Occipital lobe (tissue), 2 donors: Measurements from ENCODE around the gene PPP1R7. TPM values are rescaled to one million over a fixed set of nuclear protein-coding genes. Genes with fewer than 3 reads are reported as not detected.
"Not testable (repeated sequence)": the region's sequence is repeated elsewhere in the genome, so short reads cannot be mapped to it uniquely, and the experiment has no call there.

ENCODE experiments used
- DNase-seq: peaks from one replicate; lab custom pipeline; 2025; lab: John Stamatoyannopoulos, UW
- total RNA-seq: library from RNA; depleted of rRNA; stranded (reverse); fragments of >200 nt; gene quantifications from one replicate; pipeline ENCODE4 v1.2.3, GENCODE V29; 2014

The PPP1R7 gene
- total RNA-seq, 1 donor from 2014 or later = 38.5 TPM

DNA sequence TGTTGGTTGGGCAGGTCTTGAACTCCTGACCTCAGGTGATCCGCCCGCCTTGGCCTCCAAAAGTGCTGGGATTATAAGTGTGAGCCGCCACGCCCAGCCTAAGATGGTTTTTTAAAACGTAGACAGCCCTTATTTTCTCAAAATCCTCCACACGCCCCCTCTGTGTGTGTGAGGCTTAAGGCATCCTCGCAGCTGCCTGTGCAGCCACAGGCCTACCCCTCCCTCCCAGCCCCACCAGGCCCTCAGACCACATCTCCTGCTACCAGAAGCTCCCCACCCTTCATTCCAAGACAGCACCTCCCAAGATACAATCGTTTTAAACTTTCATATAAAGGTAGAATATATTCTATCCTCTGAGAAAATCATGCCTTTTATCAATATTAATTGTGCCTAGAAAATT, 43.0 kb downstream of the PPP1R7 start:
- no peak for DNase-seq

DNA sequence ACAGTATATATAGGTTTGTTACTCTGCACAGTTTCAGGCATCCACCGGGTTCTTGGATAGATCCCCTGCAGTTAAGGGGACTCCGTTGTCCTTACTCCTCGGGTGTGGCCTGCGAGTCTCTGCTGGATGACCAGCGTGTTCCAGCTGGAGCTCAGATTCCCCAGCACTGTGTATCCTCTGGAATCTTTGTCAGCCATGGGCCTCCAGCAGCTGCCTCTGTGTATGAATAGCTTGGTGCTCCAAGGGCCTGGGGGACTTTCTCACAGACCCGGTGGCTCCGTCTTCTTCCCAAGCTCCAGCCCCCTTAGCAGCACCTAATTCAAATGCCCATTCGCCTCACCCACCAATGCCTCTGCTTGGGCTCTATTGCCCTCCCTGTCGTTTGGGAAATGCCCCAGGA, 44.5 kb downstream of the PPP1R7 start:
- DNase-seq = no peak

DNA sequence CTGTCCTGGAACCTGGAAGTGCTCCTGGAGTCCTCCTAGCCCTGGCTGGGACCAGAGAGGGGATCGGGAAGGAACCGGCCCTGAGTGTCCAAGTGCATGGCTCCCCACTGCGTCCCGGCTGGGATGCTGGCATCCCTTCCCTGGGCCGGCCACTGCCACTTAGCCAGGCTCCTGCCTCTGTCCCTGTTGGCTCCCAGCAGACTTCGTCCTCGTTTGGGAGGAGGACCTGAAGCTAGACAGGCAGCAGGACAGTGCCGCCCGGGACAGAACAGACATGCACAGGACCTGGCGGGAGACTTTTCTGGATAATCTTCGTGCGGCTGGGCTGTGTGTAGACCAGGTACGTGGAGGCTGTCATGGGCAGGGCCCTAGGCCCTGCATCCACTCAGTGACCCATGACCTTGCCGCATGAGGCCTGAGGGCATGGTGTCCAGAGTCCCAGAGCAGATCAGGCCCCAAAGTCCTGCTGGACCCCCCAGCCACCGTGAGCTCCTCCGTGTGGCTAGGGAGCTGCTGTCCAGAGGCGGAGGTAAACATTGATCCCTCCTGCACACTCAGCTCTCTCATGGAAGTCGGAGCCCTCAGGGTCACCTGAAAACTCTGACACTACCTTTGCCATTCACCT, 45.4 kb downstream of the PPP1R7 start:
- no peak for DNase-seq

DNA sequence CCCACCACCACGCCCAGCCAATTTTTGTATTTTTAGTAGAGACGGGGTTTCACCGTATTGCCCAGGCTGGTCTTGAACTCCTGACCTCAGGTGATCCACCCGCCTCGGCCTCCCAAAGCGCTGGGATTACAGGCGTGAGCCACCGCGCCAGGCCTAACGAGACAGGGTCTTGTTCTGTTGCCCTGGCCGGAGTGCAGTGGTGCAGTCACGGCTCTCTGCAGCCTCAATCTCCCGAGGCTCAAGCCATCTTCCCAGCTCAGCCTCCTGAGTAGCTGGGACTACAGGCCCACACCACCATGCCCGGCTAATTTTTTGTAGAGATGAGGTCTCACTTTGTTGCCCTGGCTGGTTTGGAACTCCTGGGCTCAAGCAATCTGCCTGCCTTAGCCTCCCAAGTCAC, 47.0 kb downstream of the PPP1R7 start:
- not testable (repeated sequence) for DNase-seq

DNA sequence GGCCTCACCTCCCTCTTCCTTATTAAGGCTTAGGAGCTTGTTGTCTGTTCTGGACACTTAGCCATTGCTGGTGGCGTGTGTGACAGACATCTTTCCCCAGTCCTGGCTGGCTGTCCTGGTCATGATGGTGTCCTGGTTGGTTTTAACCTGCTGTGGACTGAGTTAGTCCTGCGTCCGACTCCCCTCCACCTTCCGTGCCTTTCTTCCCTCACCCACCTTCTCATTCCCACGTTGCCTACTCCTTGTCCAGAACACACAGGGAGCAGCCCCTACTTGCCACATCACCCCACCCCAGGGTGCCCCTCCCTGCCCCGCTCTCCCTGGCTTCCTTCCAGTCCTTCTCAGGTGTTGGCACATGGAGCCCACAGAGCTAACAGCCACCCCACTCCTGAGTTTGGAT, 47.7 kb downstream of the PPP1R7 start:
- no peak for DNase-seq

DNA sequence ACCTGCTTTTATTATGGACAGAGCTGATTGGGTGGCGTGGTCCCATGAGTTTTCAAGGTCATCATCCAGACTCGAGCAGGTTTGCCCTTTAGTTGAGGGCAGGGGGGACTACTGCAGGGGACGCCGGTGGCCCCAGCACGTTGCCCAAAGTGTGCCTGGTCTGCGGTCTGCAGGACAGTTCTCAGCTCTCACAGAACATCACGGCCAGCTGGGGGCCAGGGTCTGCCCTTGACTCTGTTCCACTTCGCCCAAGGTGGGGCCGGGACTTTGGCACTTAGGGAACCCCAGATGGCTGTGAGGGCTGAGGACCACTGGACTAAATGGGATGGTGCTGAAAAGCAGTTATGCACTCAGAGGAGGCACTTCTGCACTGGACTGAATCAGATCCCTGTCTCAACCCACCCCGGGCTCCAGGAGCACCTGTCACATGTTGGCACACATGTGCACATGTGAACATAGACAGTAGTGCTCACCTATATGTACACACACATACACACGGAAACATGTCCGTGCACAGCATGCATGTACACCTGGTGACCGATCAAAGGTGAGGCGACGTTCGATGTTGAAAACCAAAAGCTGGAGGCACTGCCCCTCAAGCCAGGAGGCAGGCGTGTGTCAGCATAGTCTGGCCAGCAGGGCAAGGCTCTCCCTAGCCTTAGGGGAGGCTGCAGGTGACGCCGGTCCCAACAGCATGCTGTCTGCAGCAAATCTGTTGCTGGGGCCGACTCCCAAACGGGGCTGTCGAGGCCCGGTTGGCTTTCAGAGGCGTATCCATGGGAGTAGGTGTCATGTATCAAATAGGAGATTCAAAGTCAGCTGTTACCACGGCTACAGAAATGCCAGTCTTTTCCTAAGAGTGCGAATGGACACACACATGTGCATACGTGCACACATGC, 48.4 kb downstream of the PPP1R7 start:
- no peak for DNase-seq

DNA sequence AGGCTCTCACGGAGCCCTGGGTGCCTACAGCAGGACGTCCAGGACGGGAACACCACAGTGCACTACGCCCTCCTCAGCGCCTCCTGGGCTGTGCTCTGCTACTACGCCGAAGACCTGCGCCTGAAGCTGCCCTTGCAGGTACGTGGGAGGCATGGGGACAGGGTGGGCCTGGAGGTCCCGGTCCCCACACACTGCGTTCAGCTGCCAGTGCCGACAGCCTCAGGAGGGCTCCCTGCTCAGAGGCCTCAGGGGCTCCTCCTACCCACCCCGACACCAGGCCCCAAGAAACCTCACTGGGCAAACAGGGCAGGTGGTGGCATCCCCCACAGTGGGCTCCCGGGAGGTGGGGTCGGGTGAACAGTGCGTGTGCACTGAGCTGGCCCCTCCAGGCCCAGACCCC, 49.0 kb downstream of the PPP1R7 start:
- no peak for DNase-seq

DNA sequence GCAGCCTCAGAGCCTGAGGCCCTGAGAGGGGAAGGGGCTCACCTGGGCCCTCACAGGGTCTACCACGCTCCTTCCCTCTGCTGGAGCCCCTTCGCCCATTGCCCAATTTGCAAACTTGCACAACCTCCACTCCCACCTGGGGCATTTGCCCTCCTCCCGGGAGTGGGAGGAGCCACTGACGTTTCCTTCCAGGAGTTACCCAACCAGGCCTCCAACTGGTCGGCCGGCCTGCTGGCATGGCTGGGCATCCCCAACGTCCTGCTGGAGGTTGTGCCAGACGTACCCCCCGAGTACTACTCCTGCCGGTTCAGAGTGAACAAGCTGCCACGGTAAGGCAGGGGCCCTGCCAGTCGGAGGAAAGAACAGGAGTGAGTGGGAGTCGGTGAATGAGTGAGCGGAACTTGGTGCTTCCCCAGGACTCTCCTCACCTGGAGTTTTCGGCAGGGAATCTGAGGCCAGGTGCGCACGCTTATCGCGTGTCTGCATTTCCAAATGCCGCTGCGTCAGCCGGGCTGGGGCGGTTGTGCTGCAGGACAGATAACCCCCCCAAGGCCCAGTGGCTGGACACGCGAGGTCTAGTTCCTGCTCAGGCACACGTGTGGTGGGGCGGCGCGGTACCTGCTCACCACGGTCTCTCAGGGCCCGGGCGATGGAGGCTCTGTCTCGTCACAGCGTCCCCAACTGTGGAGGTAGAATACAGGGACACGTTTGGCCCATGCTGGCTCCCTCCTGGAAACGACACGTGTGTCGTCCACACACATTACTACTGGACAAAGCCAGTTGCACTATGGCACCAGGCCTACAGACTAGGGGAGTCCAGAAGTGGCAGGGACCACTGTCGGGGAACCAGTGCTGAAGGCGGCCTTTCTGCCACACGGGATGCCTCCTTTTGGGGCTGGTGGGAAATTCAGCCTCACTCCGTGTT, 49.9 kb downstream of the PPP1R7 start:
- DNase-seq = no peak

DNA sequence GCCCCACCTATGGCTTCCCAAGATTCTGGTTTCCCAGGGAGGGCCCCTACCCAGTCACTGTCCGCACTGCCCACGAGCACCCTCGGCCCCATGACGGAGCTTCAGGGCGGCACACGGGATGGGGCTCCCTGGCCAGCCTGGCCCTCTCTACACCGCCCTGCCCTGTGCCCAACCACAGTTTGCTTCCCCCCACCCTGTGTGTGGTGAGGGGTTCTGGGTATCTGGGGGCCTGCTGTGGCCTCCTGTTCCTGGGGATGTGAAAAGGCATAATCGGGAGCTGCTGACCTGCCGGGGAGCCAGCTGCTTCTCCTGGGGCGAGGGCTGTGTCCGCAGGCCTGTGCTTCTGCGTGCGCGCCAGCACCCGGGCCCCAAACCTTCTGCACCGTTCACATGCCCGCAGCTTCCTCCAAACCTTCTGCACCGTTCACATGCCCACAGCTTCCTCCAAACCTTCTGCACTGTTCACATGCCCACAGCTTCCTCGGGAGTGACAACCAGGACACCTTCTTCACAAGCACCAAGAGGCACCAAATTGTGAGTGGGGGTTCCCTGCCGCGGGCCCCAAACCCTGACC, 50.6 kb downstream of the PPP1R7 start:
- DNase-seq = no peak

DNA sequence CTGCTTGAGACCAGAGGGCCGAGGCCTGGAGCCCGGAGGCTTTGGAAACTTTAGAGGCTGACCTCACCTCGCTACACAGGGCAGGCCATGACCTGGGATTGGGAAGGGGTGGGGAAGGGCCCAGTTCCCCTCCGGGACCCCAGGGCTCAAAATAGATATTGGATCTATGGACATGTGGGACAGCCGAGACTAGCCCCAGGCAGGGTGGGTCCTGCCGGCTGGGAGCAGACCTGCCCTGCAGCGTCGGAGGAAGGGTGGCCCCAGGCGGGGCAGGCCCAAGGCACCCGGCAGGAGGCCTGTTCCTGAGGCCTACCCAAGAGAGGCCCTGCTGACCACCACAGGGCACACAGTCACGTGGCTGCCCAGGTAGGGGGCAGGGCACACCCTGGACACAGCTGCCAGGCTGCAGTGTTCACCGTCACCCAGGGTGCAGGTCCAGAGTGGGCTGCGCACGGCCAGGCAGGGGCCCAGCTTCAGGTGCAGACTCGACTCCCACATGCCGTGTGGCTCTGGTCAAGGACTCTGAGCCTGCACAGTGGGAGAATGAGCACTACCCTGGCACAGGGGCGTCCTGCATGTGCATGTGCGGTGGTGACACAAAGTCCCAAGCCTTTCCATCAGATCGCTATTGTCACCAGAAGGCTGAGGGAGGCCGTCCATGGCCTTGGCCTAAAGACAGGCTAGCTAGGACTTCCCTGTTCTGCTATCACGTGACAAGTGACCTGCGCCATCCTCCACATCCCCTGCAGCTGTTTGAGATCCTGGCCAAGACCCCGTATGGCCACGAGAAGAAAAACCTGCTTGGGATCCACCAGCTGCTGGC, 51.4 kb downstream of the PPP1R7 start:
- no peak for DNase-seq

DNA sequence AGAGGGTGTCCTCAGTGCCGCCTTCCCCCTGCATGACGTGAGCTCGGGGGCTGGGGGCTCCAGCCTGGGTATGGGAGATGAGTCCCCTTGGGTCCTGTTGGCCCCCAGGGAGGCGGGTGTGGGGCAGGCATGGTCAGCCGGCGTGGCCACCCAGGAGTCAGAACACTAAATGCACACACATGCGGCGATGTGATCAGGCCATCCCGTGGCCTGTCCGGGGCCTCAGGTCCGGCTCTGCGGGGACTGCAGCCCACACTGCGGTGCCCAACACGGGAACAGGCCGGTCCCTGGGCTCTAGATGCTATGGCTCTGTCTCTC, 52.0 kb downstream of the PPP1R7 start:
- DNase-seq = no peak

DNA sequence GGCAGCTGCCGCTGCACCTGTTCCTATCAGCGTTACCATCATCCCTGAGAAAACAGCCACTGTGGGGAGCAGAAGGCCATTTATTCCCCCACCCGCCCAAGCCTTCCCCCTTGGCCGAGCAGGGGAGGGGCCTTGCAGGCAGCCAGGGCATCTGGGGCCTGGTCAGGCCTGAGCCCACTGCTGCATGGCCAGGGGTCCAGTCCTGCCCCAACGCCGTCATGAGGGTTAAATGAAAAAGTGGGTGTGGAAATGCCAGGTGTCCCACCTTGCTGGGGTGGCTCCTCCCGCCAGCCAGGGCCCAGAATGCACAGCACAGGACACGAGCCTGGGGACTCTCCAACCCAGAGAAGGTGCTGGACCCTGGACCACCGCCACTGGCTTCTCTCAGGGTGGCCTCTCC, 52.4 kb downstream of the PPP1R7 start:
- DNase-seq = no peak

DNA sequence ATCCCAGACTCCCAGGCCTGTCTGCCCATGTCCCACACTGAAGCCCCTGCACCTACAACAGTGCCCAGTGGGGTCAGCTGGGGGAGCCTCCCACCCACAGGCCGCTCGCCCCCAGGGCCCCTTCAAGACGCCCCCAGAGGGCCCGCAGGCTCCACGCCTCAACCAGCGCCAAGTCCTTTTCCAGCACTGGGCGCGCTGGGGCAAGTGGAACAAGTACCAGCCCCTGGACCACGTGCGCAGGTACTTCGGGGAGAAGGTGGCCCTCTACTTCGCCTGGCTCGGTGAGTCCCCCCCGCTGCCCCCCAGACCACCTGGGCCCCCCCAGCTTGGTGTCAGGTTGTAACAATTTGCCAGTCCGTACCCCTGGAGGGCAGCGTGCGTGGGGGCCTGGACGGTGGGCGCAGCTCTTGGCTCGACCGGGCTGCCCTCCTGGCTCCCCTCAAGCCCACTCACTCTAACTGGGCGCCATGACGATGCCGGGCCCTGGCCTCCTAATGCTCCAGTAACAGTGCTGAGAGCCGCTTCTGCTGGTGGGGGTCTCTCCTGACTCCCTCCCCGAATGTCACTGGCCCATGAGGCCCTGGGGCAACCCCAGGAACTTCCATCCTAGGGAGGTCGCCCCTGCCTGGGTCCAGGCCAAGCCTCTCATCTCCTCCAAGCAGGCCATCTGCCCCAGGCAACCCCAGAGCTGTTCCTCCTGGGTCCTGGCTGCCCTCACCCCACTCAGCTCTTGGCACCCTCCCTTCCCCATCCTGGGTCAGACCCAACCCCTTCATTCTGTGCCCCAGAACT, 53.1 kb downstream of the PPP1R7 start:
- no peak for DNase-seq

DNA sequence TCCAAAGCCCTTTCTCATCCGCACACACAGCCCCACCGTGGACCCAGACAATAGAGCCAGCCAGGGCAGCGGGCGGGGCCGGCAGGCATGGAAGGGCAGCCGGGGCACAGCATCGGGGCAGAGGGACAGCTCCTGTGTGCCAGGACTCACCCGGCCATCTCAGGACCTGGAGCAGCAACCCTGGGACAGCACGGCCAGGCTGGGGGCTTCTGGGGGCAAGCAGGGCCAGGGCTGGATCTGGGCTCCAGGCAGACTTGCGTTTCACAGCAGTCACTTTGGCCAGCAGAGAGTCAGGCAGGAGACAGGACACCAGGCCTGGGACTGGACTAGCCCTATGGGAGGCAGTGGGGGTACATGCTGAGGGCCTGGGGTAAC, 53.7 kb downstream of the PPP1R7 start:
- no peak for DNase-seq

DNA sequence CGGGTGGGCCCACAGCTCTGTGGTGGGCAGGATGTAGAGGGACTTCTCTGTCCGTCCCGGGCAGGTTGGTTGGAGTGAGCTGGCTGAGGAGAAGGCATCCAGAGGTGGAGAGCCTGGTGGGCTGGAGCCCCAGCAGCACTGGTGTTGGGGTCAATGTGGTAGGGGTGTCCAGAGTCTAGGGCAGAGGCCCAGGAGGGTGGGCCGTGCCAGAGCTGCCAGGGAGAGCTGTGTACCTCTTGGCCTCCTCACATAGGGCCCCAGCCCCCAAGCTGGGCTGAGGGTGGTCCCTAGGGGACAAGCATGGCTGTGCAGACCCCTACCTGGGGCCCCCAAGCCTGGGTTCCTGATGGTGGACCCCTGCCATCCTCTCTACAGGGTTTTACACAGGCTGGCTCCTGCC, 54.2 kb downstream of the PPP1R7 start:
- DNase-seq = no peak

DNA sequence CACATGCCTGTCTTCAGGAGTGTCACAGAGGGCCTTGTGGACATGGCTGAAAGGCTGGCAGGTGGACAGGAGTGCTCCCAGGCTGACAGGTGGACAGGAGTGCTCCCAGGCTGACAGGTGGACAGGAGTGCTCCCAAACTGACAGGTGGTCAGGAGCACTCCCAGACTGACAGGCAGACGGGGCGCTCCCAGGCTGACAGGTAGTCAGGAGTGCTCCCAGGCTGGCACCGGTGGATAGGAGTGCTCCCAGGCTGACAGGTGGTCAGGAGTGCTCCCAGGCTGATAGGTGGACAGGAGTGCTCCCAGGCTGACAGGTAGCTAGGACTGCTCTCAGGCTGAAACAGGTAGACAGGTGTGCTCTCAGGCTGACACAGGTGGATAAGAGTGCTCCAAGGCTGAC, 54.8 kb downstream of the PPP1R7 start:
- DNase-seq = no peak

DNA sequence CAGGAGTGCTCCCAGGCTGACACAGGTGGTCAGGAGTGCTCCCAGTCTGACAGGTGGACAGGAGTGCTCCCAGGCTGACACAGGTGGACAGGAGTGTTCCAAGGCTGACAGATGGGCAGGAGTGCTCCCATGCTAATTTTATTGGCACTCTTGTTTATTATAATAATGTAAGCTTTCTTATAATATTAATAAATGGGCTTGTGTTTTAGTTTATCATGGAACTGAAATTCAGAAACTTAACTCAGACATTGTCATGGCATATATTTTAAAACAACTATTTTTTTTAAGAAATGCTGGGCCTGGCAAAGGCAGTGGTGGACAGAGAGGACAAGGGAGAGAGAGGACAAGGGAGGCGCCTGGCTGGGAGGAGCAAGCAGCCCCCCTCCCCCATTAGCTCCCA, 56.9 kb downstream of the PPP1R7 start:
- no peak for DNase-seq

DNA sequence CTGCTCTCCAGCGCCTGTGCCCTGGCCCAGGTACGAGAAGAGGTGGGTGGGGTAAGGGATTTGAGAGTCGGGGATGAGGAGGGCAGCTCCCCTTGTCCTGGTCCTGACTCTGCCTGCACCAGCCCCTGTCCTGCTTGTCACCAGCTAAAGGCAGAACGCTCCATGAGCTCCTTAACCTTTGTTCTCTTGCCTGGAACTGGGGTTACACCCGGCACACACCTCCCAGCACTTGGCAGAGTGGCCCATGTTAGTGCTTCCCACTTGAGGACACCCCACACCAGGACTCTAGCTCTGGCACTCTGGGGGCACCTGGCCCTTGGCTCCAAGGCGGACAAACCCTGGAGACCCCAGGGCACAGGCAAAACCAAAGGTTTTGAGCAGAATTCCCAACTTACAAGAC, 57.4 kb downstream of the PPP1R7 start:
- DNase-seq = no peak

DNA sequence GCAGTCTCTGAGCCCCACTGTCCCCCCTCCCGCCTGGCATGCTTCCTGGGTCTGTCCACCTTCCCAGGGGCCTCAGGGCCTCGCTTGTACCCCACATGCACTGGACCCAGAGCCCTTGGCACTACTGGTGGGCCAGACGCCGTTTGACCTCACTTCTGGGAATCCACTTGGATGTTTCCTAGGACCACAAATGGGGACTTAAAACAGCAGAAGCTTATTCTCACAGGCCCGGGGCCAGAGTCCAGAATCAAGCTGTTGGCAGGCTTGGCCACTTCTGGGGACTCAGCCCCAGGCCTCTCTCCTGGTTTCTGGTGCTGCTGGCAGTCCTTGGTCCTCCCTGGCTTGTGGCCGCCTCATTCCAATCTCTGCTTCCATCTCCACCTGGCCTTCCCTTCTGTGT, 57.8 kb downstream of the PPP1R7 start:
- DNase-seq = no peak

DNA sequence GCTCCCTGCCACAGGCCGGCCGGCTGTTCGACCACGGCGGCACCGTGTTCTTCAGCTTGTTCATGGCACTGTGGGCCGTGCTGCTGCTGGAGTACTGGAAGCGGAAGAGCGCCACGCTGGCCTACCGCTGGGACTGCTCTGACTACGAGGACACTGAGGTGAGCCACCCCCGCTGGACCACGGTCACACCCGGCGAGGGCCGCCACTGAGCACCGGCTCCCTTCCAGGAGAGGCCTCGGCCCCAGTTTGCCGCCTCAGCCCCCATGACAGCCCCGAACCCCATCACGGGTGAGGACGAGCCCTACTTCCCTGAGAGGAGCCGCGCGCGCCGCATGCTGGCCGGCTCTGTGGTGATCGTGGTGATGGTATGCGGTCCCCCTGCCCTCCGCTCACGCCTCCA, 59.0 kb downstream of the PPP1R7 start:
- DNase-seq = no peak
